IMR-90 (cell line): ENCODE results near the gene FAM32A. TPM values are rescaled to one million over a fixed set of nuclear protein-coding genes. Genes with fewer than 3 reads are reported as not detected.
A peak's percentile ranks its signal among the peaks of the same experiment; 100 is the strongest.

ENCODE experiments used
- ATAC-seq: fragments of 200-7000 bp; cut with Tn5 transposase; 2 replicates; pipeline ENCODE4 v1.9.1; 2020; ENCODE audit warnings: low read depth, mild to moderate bottlenecking, moderate library complexity
- BruUV-seq: library from RNA; stranded (reverse); fragments of 400-500 nt; replicated peaks from 2 replicates; lab custom pipeline; 2021; lab: Mats Ljungman, UMichigan
- CTCF ChIA-PET: fragments of 300-600 bp; formaldehyde crosslinking; extraction: SDS; loops from one replicate; lab custom pipeline; 2021; ENCODE audit warnings: antibody characterized with exemption; lab: Yijun Ruan, JAX
- POLR2A ChIA-PET: fragments of 300-600 bp; sonication (Branson Sonifier 250); formaldehyde crosslinking; loops from one replicate; lab custom pipeline; 2022; ENCODE audit warnings: antibody characterized with exemption; ENCODE audit not compliant: unreplicated experiment; lab: Charles Lee
- DNase-seq: peaks from one replicate; pipeline ENCODE4 v3.0.0; 2013
- H2AFZ ChIP-seq: replicated peaks from 2 replicates; pipeline ENCODE3; 2013; ENCODE audit warnings: low read length, mild to moderate bottlenecking; ENCODE audit not compliant: poor library complexity
- H2AK5ac ChIP-seq: 2 replicates; pipeline ENCODE4 v1.6.1; 2013; ENCODE audit warnings: low read depth, low read length, inconsistent platforms
- H2AK9ac ChIP-seq: replicated peaks from 2 replicates; pipeline ENCODE3; 2013; ENCODE audit warnings: mild to moderate bottlenecking, low read depth, low read length, moderate library complexity; ENCODE audit not compliant: poor library complexity
- H2BK120ac ChIP-seq: 2 replicates; pipeline ENCODE4 v1.6.1; 2013; ENCODE audit warnings: low read depth, low read length, inconsistent platforms
- H2BK15ac ChIP-seq: 3 replicates; pipeline ENCODE4 v1.6.1; 2013; ENCODE audit warnings: low read depth, low read length, inconsistent platforms
- H2BK20ac ChIP-seq: 2 replicates; pipeline ENCODE4 v1.6.1; 2013; ENCODE audit warnings: low read depth, mild to moderate bottlenecking, inconsistent platforms, low read length, moderate library complexity
- H2BK5ac ChIP-seq: 2 replicates; pipeline ENCODE4 v1.6.1; 2013; ENCODE audit warnings: mild to moderate bottlenecking, low read depth, low read length, inconsistent platforms; ENCODE audit not compliant: poor library complexity, severe bottlenecking
- H3K14ac ChIP-seq: replicated peaks from 2 replicates; pipeline ENCODE4 v1.6.1; 2013; ENCODE audit warnings: low read depth, low read length, inconsistent platforms
- H3K18ac ChIP-seq: 2 replicates; pipeline ENCODE4 v1.6.1; 2013; ENCODE audit warnings: low read depth, low read length, control low read depth
- H3K23ac ChIP-seq: 2 replicates; pipeline ENCODE4 v1.6.1; 2013; ENCODE audit warnings: low read depth, low read length, inconsistent platforms
- H3K27ac ChIP-seq: 2 replicates; pipeline ENCODE4 v1.5.1; 2013; ENCODE audit warnings: mild to moderate bottlenecking, control low read depth, low read length; ENCODE audit not compliant: insufficient read depth
- H3K27me3 ChIP-seq: 2 replicates; pipeline ENCODE4 v1.6.1; 2013; ENCODE audit warnings: low read length; ENCODE audit not compliant: control insufficient read depth, insufficient read depth
- H3K36me3 ChIP-seq: 2 replicates; pipeline ENCODE4 v1.6.1; 2013; ENCODE audit warnings: low read length, mixed read lengths; ENCODE audit not compliant: control insufficient read depth, insufficient read depth
- H3K4ac ChIP-seq: 2 replicates; pipeline ENCODE4 v1.6.1; 2013; ENCODE audit warnings: low read depth, low read length, inconsistent platforms
- H3K4me1 ChIP-seq: 2 replicates; pipeline ENCODE4 v1.6.1; 2013; ENCODE audit warnings: low read length, mixed read lengths; ENCODE audit not compliant: control insufficient read depth, insufficient read depth
- H3K4me2 ChIP-seq: 2 replicates; pipeline ENCODE4 v1.6.1; 2013; ENCODE audit warnings: low read depth, mild to moderate bottlenecking, control low read depth, low read length, moderate library complexity
- H3K4me3 ChIP-seq: 2 replicates; pipeline ENCODE4 v1.5.1; 2013; ENCODE audit warnings: low read depth, mild to moderate bottlenecking, control low read depth, low read length, moderate library complexity; ENCODE audit not compliant: insufficient read depth
- H3K56ac ChIP-seq: 2 replicates; pipeline ENCODE4 v1.6.1; 2013; ENCODE audit warnings: low read length, inconsistent platforms; ENCODE audit not compliant: insufficient read depth; ENCODE audit errors: extremely low read depth
- H3K79me1 ChIP-seq, 2 experiments: 2 replicates each; pipeline ENCODE4 v1.6.1; 2013; ENCODE audit warnings: low read length in 2 of 2, inconsistent platforms in 1 of 2, low read depth in 1 of 2
- H3K9ac ChIP-seq: 2 replicates; pipeline ENCODE4 v1.6.1; 2013; ENCODE audit warnings: low read depth, low read length, control low read depth
- H3K9me1 ChIP-seq: 2 replicates; pipeline ENCODE4 v1.6.1; 2013; ENCODE audit warnings: low read length, inconsistent platforms; ENCODE audit not compliant: insufficient read depth
- H3K9me3 ChIP-seq: 2 replicates; pipeline ENCODE4 v1.6.1; 2013; ENCODE audit warnings: low read length; ENCODE audit not compliant: control insufficient read depth, insufficient read depth
- H4K20me1 ChIP-seq: 2 replicates; pipeline ENCODE4 v1.6.1; 2013; ENCODE audit warnings: low read length, inconsistent platforms; ENCODE audit not compliant: insufficient read depth
- H4K5ac ChIP-seq: 2 replicates; pipeline ENCODE4 v1.6.1; 2013; ENCODE audit warnings: mild to moderate bottlenecking, low read depth, low read length, control low read depth
- H4K8ac ChIP-seq, 2 experiments: 2 replicates each; pipeline ENCODE4 v1.6.1; 2013; ENCODE audit warnings: low read depth in 2 of 2, low read length in 2 of 2, control low read depth in 1 of 2, inconsistent platforms in 1 of 2
- H4K91ac ChIP-seq: 2 replicates; pipeline ENCODE4 v1.6.1; 2013; ENCODE audit warnings: low read depth, low read length, inconsistent platforms; ENCODE audit not compliant: insufficient read depth
- CEBPB ChIP-seq: IDR thresholded peaks from 2 replicates; pipeline ENCODE4 v1.6.1; 2012; ENCODE audit warnings: low read depth, low read length, improper control_type of control experiment
- FOS ChIP-seq: fragments of 150-350 bp; IDR thresholded peaks from 2 replicates; pipeline ENCODE4 v1.6.1; 2016; ENCODE audit warnings: low read depth, low read length
- WGBS, 2 experiments: methylation state at CpG; one replicate each; pipeline versions ENCODE4 v1.1.5 to v1.1.7; 2013; ENCODE audit warnings: missing lambda C conversion rate in 2 of 2; ENCODE audit not compliant: insufficient read length in 1 of 2; ENCODE audit errors: extremely low coverage in 2 of 2; 5-methylcytosine and 5-hydroxymethylcytosine counted together
- dilution Hi-C: fragments of 300-500 bp; cut with HindIII; formaldehyde crosslinking; loops from one replicate; pipeline ENCODE4 v1.14.3; 2018; ENCODE audit warnings: low sequenced_read_pairs; ENCODE audit not compliant: unreplicated experiment
- in situ Hi-C: fragments of 300-500 bp; cut with MboI; formaldehyde crosslinking; loops from 3 replicates; pipeline ENCODE4 v1.14.3; 2019; ENCODE audit warnings: low sequenced_read_pairs, inconsistent platforms, mixed read lengths
- intact Hi-C: fragments of 100-400 bp; cut with micrococcal nuclease; formaldehyde crosslinking; loops from 2 replicates; pipeline ENCODE4 v1.10.0; 2022
- polyA plus RNA-seq, 3 experiments: library from polyadenylated mRNA; depleted of rRNA; stranded (reverse); fragments of >200 nt; gene quantifications; 2 replicates each; pipeline ENCODE4 v1.2.3, GENCODE V29; 2012; ENCODE audit warnings: low replicate concordance in 1 of 3
- total RNA-seq: library from RNA; depleted of rRNA; stranded (reverse); fragments of >200 nt; gene quantifications from 2 replicates; pipeline ENCODE4 v1.2.3, GENCODE V29; 2012

The FAM32A gene
- total and polyA plus RNA-seq, 2 of the 4 experiments (the other 2 are of a cell fraction) = 99.5 to 130 TPM

DNA sequence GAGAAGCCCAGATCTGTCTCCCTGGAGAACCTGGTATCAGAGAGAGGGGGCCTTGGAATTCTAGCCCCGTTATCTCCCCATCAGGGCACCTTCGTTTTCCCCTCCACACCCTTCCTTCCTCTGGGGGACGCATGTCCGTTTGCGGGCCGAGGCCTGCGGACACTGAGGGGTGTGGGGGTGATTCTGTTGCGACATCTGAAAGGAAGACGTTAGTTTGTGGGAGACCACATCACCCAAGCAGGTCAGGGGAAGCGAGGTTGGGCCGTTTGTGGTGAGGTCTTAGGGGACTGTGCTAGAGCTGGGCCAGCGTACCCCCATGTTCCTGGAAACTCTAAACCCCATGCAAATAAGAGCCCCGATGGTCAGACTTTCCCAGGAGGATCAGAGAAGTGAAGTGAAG lies 45.5 kb upstream of the FAM32A start:
- H3K18ac ChIP-seq = no peak overlapping the region
- no peak overlapping the region for H2AK5ac ChIP-seq
- BruUV-seq = no TSS peak
- ChIA-PET POLR2A (no interaction called here), CTCF (no interaction called here)
- no CpG with 5 or more reads among the region's 13 CpGs for WGBS, 2 experiments
- H4K8ac ChIP-seq = no peak overlapping the region
- H2BK5ac ChIP-seq = no peak overlapping the region
- H2AFZ ChIP-seq = no peak overlapping the region
- no peaks in the 10 kb centered on the region; the same call in 1 of the 2 replicates for H3K27me3 ChIP-seq
- peak overlapping the region; percentile 55 for H2AK9ac ChIP-seq
- in situ Hi-C loops = no loop called here
- intact Hi-C loops = no loop called here
- H3K27ac ChIP-seq = no peak overlapping the region
- no peaks in the 10 kb centered on the region for H3K9me1 ChIP-seq
- no peaks in the 10 kb centered on the region for H3K4me1 ChIP-seq
- no peak overlapping the region for H3K4me2 ChIP-seq
- no peak overlapping the region for H2BK20ac ChIP-seq
- no peak overlapping the region for H4K91ac ChIP-seq
- no peaks in the 10 kb centered on the region for H3K9me3 ChIP-seq
- no peak overlapping the region for H2BK120ac ChIP-seq
- DNase-seq (no peak), ATAC-seq (no peak)
- H3K14ac ChIP-seq = no peak overlapping the region
- no peak overlapping the region for H4K5ac ChIP-seq
- no peak overlapping the region for H3K56ac ChIP-seq
- dilution Hi-C loops = no loop called here
- TF ChIP-seq FOS = no peak
- TF ChIP-seq CEBPB = peak; percentile 12; the same call in 1 of the 2 replicates
- H3K36me3 ChIP-seq = no peaks in the 10 kb centered on the region
- H3K79me1 ChIP-seq = no peaks in the 10 kb centered on the region
- no peak overlapping the region for H3K9ac ChIP-seq
- no peaks in the 10 kb centered on the region; the same call in 1 of the 2 replicates for H4K20me1 ChIP-seq
- no peak overlapping the region for H2BK15ac ChIP-seq
- H3K4ac ChIP-seq = no peak overlapping the region
- no peak overlapping the region for H3K4me3 ChIP-seq
- no peak overlapping the region for H3K23ac ChIP-seq
